Astrocyte of the cerebellum (primary cell): ENCODE measurements around the gene RCSD1.
A peak's percentile ranks its signal among the peaks of the same experiment; 100 is the strongest.

ENCODE experiments used
- DNase-seq: peaks from one replicate; pipeline ENCODE4 v3.0.0-alpha.2; 2011; ENCODE audit warnings: low read depth
- H3K4me3 ChIP-seq: 2 replicates; pipeline ENCODE4 v1.5.1; 2011; ENCODE audit warnings: mild to moderate bottlenecking, low read depth, low read length, moderate library complexity
- in situ Hi-C: cut with HindIII; loops from 2 replicates; pipeline ENCODE4 v1.10.0; 2017; ENCODE audit warnings: low sequenced_read_pairs
- TF ChIP-seq, protein P1 (sequence below): IDR thresholded peaks from 2 replicates; pipeline ENCODE4 v1.5.1; 2012; ENCODE audit warnings: low read length, low read depth, moderate library complexity, mild to moderate bottlenecking; ENCODE audit errors: missing control alignments

RCSD1 gene

DNA sequence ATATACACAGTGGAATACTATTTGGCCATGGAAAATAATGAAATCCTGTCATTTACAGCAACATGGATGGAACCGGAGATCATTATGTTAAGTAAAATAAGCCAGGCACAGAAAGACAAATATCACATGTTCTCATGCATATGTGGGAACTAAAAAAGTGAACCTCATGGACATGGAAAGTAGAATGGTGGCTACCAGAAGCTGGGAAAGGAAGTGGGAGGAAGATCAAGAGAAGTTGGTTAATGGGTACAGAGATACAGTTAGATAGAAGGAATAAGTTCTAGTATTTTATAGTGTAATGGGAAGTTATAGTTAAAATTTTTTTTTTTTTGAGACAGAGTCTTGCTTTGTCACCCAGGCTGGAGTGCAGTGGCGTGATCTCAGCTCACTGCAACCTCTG is 41.7 kb upstream of the RCSD1 start:
- no peak overlapping the region for H3K4me3 ChIP-seq
- TF ChIP-seq, protein P1, sequence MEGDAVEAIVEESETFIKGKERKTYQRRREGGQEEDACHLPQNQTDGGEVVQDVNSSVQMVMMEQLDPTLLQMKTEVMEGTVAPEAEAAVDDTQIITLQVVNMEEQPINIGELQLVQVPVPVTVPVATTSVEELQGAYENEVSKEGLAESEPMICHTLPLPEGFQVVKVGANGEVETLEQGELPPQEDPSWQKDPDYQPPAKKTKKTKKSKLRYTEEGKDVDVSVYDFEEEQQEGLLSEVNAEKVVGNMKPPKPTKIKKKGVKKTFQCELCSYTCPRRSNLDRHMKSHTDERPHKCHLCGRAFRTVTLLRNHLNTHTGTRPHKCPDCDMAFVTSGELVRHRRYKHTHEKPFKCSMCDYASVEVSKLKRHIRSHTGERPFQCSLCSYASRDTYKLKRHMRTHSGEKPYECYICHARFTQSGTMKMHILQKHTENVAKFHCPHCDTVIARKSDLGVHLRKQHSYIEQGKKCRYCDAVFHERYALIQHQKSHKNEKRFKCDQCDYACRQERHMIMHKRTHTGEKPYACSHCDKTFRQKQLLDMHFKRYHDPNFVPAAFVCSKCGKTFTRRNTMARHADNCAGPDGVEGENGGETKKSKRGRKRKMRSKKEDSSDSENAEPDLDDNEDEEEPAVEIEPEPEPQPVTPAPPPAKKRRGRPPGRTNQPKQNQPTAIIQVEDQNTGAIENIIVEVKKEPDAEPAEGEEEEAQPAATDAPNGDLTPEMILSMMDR, result no peak
- no peak for DNase-seq
- in situ Hi-C loops, result no loop called here

DNA sequence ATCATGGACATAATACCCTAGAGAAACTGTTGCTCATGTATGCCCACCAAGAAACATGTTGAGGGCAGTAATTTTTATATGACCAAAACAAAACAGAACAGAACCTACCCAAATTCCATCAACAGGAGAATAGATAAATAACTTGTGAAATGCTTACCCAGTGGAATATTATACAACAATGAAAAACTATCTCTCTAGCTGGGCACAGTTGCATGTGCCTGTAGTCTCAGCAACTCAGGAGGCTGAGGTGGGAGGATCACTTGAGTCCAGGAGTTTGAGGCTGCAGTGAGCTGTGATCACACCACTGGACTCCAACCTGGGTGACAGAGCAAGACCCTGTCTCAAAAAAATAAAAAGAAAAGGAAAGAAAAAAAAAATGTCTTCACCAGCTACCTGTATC is 37.6 kb upstream of the RCSD1 start:
- no peak overlapping the region for H3K4me3 ChIP-seq
- TF ChIP-seq, protein P1, result no peak
- no peak for DNase-seq
- in situ Hi-C loops, result no loop called here

DNA sequence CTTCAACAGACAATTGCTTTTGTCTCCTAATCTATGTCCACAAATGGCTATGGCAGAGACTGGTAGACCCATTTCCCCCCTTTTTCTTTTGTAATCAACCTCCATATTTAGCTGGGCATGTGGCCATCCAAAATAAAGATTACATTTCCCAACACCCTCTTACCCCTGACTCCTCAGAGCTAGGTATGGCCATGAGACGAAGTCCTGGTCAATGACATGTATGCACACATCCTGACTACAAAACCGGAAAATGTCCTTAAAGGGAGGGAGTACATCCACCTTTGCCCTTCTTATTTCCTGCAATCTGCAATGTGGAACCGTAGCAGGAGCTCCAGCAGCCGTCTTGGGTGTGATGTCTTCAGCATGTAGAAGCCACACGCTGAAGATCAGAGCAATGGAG is 36.2 kb upstream of the RCSD1 start:
- no peak overlapping the region for H3K4me3 ChIP-seq
- no peak for DNase-seq
- in situ Hi-C loops, result no loop called here
- TF ChIP-seq, protein P1, result no peak

DNA sequence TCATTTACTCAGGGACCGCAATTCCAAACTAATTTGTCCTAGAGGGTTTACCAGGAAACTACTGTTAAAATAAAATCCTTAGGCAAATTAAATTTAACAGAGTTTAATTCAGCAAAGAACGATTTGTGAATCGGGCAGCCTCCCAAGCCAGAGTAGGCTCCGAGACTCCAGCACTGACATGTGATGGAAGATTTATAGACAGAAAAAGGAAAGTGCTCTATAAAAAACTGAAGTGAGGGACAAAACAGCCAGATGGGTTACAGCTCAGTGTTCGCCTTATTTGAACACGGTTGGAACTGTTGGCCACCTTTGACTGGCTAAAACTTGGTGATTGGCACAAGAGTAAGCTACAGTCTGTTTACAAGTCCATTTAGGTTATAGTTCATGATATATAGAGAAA is 35.2 kb upstream of the RCSD1 start:
- in situ Hi-C loops, result no loop called here
- TF ChIP-seq, protein P1, result no peak
- DNase-seq, result no peak
- H3K4me3 ChIP-seq, result no peak overlapping the region

DNA sequence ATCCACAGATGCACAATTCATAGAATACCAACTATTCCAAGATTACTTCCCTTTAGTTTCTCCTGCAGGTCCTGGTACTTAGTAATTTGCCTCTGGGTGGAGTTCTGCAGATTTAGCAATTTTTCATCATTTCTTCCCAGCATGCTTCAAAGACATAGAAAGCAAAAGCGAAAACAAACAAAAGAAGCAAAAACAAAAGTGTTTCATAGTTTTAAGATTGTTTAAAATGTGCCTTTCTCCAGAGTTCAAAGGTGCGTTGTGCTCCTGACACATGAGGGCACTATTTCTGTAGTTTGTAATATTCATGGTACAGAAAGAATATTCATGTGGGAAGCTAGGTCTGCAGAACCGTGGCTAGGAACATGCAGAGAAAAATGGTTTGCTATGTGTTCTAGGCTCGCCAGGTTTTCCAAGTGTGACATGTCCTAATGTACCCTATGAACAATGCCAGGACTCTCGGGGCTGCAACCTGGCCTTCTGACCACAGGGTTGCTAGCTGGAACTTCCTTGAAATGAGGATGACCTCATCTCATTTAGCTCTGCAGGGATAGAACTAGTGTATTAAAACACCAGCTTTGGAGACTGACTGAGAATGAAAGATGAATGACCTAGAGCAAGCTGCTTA is 30.0 kb upstream of the RCSD1 start:
- no peak overlapping the region for H3K4me3 ChIP-seq
- DNase-seq, result peak; percentile 20
- TF ChIP-seq, protein P1, result peak; percentile 41
- in situ Hi-C loops, result no loop called here

DNA sequence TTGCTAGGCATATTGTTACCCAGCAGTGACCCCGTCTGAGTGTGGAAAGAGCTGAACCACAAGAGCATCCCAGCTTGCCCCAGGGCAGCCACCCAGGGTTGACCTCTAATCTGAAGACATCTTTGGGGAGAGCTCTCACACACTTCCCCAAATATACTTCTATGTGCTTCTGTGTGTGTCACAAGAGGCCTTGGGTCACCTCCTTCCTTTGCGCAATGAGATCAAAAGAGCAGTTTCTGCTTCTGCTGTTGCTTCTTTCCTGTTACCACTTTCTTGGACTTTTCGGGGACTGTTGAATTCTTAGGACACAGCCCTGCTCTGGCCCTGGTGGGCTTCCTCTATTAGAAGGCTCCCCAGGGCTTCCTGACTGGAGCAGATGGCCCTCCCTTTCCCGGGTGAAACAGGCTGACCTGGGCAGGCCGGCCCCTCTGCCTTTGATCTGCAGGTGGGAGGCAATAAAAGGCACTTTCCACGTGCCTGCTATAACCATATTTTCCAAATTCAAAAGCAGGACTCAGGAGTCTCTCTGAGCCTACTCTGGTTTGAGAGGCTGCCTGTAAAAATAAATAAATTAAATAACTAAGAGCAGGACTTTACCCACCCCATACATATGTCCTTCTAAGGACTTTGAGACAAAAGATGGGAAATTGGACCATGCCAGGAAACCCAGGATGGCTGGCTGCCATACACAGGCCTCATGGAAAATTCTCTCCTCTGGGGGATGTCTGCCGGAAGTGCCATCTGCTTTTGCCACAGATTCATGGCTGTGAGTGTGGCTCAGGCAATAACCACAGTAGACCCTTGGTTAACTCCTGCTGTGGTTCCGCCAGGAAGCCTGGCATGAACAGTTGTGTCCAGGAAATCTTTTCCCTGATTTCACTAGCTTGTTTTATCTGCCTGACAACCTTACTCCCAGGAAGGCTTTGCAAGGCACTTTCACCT is 28.3 kb upstream of the RCSD1 start:
- no peak overlapping the region for H3K4me3 ChIP-seq
- TF ChIP-seq, protein P1, result no peak
- DNase-seq, result no peak
- in situ Hi-C loops, result no loop called here
